GM21529 (cell line): Measurements from ENCODE around the gene HLA-DMB.

ENCODE experiments used
- ATAC-seq: cut with Tn5 transposase; IDR thresholded peaks from one replicate; pipeline ENCODE4 v1.9.1; 2021; ENCODE audit not compliant: unreplicated experiment

HLA-DMB gene

DNA sequence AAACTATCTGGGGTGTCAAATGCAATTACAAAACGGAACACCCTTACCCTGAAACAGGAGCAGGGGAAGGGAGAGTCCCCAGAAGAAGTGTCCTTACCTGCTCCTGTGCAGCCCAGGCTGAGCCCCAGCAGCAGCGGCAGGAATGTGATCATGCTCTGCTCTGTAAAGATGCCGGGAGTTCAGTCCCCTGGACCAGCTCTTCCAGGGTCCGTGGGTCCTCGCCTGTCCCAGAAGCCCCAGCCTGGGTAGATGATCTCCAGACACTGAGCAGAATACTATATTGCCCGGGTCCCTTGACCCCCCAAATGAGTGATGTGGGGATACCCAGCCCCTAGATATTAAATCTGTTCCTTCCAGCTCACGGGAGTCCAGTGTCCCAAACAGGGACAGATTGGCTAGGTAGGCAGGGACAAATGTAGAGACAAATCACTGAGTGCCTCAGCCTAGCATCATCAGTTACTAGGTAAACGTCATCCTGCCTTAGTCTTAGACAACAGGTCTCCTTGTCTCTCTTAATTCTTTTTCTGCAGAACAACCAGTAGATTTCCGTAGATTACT is at the start of gene HLA-DMB:
HLA-DMB (minus strand) TSS at position 373 of the 558 bp plus-strand sequence; CDS start at position 152, 221 bp downstream.
- peak; percentile 60 for ATAC-seq

DNA sequence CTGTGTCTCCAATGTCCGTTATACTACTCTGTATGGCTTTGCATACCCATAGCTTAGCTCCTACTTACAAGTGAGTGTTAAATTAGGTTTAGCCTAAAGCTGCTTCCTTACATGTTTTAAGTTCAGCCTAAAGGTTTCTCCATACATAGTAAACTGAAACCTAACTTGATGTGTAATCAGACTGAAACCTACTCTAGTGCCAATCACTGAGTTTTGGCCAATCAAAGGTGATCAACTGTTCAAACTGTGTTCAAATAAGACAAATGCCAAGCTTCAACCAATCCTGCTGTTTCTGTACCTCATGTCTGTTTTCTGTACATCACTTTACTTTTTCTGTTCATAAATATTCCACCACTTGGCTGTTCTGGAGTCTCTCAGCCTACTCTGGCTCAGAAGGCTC is 48.5 kb upstream of the HLA-DMB start:
- no peak for ATAC-seq

DNA sequence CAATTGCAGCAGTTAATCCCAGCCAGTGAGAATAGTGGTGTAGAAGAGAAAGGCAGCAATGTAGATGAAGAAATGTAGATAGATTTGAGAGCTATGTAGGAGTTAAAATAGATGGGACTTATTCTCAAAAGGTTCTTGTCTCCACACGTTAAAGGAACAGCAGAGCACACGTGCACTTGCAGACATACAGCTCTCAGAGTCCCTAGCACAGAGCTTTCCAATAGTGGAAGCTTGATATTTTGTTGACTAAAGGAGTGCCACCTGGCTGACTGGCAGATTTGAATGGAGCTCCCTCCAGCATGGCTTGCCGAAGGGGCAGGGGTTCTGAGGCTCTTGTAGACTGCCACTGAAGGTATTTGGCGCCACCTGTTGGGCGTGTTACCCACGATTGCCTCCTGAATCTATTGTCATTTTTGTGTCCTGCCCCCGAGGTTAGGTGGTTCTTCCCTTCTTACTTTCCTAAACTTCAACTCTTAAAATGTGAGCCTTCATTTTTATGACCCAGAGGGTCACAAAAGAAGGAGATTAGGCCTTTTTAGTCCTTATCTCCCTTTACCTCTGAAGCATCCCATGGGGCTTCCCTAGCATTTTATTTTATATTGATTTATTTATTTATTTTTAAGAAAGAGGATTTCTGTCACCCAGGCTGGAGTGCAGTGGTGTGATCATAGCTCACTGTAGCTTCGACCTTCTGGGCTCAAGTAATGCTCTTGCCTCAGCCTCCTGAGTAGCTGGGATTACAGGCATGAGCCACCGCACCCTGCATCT is 44.0 kb upstream of the HLA-DMB start:
- peak; percentile 49 for ATAC-seq

DNA sequence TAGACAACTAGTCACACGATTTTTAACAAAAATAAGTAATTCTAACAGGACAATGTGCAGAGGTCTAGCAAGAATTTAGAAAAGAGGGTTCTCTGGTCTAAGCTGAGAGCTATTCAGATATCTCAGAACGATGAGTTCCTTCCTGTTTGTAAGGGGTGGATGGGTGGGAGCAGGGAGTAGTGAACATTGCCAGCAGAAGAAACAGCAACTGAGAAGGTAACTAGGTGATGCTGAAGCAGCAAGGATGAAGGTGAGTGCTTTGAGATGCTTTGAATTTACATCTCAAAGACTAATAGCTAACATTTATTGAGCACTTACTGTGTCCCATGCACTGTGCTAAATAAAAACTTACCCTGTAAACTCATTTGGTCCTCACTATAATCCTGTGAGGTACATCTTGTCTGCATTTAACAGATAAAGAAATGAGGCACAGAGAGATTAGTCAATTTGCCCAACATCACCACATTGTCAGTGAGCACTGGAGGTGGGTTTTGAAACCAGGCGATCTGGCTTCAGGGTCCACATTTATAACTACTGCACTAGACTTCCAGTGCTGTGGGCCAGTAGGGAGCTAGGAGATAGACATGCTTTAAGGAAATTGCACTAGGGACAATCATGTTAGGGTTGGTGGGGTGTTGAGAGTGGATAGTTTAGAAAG is 43.3 kb upstream of the HLA-DMB start:
- ATAC-seq, result peak; percentile 4

DNA sequence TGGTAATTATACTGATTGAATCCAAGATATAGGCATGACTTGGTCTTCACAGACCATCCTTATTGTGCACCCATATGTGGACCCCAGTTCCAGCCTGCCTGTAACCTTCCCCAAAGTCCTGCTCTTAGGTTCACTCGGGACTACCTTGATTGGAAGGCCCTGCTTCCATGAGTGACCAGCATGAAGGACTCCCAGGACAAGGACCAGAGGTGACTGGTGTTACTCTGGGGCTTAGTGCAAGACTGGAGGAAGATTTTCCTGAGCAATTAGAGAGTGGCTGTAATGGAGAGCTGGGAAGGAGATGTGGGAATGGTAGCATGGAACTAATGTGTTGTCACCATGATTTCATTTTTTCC is 42.6 kb upstream of the HLA-DMB start:
- ATAC-seq, result no peak

DNA sequence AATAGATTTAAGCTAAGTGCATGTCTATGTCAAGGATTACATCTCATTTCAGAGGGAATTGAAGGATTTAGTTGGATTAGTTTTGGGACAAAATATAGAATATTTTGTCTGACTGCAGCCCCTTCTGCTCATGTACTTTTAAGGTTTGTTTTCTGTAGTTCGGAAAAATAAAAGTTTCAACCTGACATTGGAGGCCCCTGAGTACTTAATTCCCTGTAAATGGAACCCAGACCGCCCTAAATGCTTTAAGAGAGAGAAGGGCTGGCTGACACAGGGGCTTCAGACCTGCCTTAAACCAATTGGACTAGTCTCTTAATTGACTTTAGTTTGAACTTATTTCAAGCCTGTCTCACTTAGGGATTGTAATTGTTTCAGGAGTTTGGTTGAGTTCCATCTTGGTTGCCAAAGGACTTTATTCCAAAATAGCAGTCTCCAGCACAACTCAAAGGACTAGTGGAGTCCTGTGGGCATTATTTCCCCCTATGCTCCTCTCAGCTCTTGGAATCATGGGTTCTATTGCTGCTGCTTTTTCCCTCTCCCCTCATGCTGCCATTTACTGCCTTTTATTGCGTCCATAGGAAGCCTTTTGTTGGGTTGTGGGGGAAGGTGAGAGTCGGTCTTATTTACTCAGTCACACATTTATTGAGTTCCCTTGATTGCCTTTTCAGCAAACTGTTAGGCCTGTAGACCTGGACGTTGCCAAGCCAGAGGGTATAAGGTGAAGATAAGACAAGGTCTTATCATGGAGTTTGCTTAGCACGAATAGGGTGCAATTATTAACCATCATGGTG is 42.1 kb upstream of the HLA-DMB start:
- ATAC-seq, result no peak

DNA sequence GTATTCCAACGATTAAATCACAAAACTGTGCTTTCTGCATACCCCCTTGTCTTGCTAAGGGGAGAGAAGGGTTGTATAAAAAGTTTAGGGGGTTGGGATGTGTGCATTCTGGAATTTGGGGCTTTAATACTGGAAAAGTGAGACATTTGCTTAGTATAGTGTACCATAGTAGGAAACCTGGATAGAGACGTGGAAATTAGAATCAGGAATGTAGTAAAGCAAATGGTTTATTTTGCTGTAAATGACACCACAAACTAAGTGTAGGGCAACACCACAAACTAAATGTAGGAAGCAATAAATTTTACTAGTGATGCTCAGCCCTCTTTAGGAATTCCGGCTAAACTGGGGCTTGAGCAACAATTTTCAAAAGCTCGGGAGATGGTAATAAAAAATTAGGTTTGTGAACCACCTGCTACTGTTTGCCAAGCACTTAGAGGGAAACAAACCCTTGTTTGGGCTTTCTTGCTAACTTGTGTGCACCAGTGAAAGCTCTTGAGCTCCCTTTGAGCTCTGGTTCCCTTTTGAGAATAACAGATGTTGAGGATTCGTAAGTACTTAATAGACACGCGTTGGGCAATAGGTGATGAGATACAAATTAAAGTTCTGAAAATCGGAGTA is 41.4 kb upstream of the HLA-DMB start:
- ATAC-seq, result no peak

DNA sequence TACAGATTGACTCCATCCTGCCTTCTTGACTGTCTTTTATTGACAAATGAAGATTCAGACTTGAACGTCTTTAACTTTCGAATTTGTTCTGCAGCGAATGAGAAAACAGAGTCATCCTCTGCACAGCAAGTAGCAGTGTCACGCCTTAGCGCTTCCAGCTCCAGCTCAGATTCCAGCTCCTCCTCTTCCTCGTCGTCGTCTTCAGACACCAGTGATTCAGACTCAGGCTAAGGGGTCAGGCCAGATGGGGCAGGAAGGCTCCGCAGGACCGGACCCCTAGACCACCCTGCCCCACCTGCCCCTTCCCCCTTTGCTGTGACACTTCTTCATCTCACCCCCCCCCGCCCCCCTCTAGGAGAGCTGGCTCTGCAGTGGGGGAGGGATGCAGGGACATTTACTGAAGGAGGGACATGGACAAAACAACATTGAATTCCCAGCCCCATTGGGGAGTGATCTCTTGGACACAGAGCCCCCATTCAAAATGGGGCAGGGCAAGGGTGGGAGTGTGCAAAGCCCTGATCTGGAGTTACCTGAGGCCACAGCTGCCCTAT is 39.7 kb upstream of the HLA-DMB start:
- ATAC-seq, result no peak

DNA sequence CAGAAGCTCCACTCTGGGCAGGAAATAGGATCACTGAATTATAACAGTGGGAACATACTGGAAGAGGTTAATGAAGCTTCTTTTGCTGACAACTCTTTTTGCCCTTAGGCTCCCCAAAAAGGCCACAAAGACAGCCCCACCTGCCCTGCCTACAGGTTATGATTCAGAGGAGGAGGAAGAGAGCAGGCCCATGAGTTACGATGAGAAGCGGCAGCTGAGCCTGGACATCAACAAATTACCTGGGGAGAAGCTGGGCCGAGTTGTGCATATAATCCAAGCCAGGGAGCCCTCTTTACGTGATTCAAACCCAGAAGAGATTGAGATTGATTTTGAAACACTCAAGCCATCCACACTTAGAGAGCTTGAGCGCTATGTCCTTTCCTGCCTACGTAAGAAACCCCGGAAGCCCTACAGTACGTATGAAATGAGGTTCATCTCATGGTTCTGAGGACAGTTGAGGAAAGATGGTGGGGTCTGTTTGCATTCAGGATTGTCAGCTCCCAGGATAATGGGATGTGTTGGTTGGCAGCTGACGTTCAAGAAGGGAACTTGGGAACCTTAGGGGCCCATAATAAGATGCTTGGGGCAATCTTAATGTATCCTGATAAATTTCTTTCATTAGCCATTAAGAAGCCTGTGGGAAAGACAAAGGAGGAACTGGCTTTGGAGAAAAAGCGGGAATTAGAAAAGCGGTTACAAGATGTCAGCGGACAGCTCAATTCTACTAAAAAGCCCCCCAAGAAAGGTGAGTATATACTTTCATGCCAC is 39.1 kb upstream of the HLA-DMB start:
- no peak for ATAC-seq

DNA sequence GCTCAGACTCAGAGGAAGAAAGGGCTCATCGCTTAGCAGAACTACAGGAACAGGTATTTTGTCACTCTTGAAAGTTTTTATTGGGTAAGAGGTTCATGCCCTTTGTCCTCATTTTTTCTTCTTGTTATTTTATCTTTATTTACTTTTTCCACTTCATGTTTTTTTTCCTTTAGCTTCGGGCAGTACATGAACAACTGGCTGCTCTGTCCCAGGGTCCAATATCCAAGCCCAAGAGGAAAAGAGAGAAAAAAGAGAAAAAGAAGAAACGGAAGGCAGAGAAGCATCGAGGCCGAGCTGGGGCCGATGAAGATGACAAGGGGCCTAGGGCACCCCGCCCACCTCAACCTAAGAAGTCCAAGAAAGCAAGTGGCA is 37.1 kb upstream of the HLA-DMB start:
- no peak for ATAC-seq

DNA sequence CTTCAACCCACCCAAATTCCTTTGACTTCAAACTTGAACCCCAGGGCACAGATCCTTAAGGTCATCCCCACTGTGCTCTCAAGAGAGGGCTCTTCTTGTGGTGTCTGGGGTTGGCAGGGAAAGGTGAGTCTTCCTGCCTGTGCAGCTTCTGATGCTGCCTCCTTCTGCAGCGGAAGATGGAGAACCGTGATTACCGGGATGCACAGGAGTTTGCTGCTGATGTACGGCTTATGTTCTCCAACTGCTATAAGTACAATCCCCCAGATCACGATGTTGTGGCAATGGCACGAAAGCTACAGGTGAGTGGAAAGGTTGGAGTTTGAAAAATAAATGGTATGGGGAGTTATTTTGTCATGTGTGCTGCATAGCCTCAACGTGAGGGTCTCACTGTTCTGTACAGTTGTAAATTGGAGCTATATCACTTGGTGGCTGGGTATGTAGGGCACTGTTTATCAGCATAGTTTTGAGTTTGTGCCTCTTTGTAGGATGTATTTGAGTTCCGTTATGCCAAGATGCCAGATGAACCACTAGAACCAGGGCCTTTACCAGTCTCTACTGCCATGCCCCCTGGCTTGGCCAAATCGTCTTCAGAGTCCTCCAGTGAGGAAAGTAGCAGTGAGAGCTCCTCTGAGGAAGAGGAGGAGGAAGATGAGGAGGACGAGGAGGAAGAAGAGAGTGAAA is 36.6 kb upstream of the HLA-DMB start:
- no peak for ATAC-seq

DNA sequence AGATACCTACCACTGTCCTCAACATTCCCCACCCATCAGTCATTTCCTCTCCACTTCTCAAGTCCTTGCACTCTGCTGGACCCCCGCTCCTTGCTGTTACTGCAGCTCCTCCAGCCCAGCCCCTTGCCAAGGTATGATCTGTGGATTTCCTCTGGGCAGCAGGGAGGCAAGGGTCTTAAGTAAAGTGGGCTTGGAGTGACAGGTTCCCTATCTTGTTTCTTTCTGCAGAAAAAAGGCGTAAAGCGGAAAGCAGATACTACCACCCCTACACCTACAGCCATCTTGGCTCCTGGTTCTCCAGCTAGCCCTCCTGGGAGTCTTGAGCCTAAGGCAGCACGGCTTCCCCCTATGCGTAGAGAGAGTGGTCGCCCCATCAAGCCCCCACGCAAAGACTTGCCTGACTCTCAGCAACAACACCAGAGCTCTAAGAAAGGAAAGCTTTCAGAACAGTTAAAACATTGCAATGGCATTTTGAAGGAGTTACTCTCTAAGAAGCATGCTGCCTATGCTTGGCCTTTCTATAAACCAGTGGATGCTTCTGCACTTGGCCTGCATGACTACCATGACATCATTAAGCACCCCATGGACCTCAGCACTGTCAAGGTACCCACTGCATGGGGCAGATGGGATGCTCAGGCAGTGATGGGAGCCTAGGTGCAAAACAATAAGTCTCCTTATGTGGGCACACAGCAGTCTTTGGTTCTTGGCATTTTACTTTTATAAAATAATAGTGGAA is 35.7 kb upstream of the HLA-DMB start:
- no peak for ATAC-seq

DNA sequence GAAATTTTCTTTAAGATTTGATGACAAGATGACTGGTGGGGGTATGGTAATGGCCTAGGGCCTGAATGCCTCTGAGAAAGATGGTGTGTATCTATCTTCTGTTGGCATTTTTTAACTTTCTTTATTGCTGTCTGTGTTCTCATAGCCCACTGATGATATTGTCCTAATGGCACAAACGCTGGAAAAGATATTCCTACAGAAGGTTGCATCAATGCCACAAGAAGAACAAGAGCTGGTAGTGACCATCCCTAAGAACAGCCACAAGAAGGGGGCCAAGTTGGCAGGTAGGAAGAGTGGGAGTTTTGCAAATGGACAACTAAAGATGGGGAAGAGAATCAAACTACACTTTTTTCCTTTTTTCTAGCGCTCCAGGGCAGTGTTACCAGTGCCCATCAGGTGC is 35.1 kb upstream of the HLA-DMB start:
- no peak for ATAC-seq

DNA sequence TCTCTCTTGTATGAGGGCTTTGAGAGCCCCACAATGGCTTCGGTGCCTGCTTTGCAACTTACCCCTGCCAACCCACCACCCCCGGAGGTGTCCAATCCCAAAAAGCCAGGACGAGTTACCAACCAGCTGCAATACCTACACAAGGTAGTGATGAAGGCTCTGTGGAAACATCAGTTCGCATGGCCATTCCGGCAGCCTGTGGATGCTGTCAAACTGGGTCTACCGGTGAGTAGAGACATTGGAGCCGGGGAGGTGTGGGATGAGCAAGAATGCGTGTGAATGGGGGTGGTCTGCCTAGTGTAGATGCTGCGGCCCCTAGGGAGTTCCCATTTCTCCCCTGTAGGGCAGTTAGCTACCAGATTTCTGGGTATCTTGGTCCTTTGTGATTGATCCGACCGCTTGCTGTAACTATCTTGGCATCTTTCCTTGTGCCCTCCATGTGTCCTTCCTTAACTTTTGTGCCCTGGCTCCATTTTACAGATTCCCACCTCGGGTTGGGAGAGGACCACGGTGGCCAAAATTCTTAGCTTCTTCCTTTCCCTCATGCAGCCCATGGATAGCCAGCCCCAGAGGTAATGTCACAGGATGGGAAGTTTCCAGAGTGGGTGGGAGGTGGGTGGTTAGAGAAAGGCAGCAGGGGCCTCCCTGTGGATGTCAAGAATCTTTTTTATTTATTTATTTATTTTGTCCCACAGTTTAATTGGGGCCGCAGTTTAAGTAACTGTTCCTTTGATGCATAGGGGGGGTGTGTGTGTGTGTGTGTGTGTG is 33.9 kb upstream of the HLA-DMB start:
- no peak for ATAC-seq

DNA sequence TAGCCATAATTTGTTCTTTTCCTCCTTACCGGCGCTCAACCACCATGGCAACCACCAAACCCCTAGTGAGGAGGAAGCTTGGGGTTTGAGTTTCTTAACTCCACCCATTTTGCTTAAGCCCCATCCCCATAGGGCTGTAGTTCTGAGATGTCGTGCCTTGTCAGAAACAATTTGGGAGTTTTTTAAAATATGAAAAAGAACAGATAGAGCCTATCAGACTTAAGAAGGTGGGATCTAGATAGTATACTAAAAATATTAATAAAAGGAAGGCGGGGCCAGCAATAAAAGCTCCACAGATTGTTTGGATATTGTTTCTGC is 33.1 kb upstream of the HLA-DMB start:
- no peak for ATAC-seq

DNA sequence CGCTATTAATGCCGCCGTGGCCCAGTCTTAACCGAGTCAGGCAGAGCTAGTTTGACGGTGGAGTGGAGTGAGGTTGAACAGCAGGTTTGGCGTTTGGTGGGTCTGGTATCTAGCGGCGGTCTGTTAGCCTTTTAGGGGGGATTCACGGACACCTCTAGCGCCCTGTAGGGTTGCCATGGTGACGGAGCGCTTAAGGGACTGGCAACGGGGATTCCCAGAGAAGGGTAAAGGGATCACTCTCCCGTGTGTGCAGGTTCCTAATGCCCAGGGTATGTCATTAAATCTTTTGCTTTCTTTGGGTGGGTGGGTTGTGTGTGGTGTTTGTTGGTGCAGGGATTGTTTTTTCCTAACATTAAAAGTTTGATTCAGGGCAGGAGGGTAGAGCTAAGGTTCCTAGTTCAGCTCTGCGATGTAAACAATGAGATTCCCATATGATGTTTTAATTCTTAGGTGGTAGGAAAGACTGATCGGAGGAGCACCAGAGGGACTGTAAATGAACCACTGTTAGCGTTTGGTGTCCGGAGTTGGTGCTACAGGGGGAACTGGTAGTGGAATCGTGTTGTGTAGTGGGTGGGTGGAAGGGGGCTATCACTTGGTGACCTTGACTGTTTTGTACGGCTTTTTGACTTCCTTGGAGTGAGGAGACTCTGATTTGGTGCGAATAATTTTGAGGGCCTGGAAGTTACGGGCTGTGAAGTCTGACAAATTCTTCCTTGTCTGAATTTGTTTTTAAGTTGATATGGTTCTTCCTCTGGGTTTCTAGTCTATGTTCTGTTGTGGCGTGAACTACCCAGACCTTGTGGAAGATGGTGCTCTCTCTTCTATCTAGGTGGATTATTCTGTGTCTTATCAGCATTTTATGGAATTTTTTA is 32.6 kb upstream of the HLA-DMB start:
- no peak for ATAC-seq

DNA sequence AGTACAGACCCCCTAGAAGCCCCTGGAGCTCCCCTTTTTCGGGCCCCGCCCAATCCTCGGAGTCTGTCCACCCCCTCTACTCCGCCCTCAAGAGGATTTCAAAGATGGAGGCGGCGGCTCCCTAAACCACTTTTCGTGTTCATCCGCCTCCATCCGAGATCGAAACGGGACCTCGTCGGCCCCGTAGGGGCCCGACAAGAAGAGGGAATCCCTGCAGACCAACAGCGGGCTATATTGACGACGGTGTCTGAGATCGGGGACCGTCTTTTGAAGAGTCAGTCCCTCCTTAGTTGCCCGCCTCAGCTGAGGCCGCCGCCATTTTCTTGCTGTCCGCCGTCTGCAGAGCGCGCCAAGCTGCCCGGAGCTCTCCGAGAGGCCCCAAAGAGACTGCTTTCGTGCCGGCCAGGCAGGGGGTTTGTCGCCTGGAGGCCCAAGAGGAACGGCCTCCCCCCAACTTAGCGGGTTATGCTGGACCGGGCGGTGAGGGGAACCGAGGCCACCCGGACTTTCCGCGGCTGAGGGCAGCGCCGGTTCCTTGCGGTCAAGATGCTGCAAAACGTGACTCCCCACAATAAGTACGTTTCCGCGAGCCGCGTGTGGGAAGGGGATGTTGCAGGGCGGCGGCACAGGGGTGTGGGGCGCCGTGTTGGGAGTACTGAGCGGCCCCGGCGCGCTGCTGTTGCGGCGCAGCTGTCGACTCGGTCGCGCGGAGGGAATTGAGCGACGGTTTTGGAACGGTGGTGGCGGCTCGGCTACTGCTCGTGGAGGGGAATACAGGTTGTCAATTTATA is 31.7 kb upstream of the HLA-DMB start:
- no peak for ATAC-seq
